Stimulated activated CD8-positive, alpha-beta memory T cell treated with anti-CD3 and anti-CD28 coated beads, Interleukin-15, amount 100 ng/mL, for 1 hour (primary cell): ENCODE data around the gene AGBL4.

Experiments
- DNase-seq: peaks from one replicate; pipeline ENCODE4 v3.0.0-alpha.2; 2020; ENCODE audit warnings: low read depth

AGBL4 gene

GRCh38 chr1:48940962-48941732 is 1082.6 kb downstream of the AGBL4 start:
- no peak for DNase-seq

GRCh38 chr1:48940354-48940753 is 1083.4 kb downstream of the AGBL4 start:
- no peak for DNase-seq

- no peak for DNase-seq
Observed at GRCh38 chr1:48939828-48940227, 1083.9 kb downstream of the AGBL4 start.

DNA sequence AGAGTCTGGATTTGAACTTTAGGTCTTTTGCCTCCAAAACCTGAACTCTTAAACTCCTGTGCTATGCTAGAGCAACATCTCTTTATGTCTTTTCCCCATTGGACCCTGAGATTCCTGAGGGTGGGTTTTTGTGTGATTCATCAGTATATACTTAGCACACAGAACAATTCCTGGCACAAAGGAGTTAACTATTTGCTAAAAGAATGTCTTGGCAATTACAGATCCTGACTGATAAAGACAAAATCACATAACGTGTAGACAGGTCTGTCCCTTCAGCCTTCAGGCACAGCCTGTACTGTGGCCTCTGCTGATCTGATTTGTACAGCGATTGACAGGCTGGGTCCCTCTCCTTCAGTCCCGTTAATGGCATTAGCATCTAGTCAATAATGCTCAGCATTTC is 1084.7 kb downstream of the AGBL4 start:
- no peak for DNase-seq

- no peak for DNase-seq
Observed at GRCh38 chr1:48937732-48938131, 1086.0 kb downstream of the AGBL4 start.

GRCh38 chr1:48936436-48936835 is 1087.3 kb downstream of the AGBL4 start:
- no peak for DNase-seq

DNA sequence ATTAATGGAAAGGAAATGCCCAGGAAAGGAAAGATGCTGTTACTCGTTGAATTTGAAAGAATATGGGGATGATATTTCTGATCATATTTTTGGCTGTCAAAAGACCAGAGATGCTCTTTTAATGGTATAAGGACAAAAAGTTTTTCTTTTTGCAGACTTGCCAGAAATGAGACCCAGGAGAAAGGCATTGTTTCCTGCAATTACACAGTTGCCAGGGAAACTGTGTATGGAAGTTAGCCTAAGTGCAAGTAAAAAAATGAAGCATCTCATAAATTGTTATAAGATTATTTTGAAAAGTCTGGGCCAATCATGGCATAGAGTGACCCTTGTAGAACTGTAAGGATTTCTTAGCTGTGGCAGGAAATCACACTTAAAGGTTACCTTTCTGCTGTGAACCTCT is 1091.4 kb downstream of the AGBL4 start:
- no peak for DNase-seq

- DNase-seq: no peak
Observed at GRCh38 chr1:48931506-48932192, 1092.1 kb downstream of the AGBL4 start.

- no peak for DNase-seq
Observed at GRCh38 chr1:48930011-48930410, 1093.7 kb downstream of the AGBL4 start.

- DNase-seq: no peak
Observed at GRCh38 chr1:48924099-48924498, 1099.7 kb downstream of the AGBL4 start.

DNA sequence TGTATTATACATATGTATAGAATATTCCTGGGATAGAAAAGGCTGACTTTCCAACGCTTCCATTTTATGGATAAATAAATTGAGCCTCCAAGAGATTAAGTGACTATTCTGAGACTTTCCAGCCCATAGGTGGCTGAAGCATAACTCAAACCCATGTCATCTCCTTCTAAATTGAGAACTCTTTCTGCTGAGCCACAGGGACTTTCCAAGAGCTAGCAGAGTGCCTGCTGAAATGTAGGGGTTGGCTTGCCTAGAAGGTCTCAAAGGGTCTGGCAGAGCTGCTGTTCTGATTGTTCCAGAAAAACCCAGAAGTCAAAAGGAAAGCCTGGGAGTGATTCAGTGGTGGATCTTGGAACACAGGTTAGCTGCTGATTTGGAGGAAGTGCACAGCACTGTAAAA is 1100.6 kb downstream of the AGBL4 start:
- no peak for DNase-seq

DNA sequence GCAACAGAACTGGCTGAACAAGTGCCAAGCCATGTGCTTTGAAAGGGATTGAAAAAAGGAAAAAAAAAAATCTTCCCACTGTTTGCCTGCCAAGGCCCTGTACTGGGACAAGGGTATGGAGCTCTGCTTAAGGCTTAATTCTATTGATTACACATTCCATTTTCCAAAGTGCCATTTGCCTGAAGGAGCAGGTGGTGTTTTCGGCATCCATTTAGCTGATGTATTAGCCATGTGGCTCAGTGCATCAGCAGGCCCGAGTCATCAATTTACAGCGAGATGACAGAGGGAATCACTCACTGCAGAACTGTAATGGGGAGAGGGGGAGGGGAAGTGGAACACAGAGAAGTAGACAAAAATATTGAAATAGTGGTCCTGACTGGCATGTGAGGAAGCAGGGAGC is 1102.9 kb downstream of the AGBL4 start:
- no peak for DNase-seq

GRCh38 chr1:48917901-48918603 is 1105.7 kb downstream of the AGBL4 start:
- DNase-seq: no peak

DNA sequence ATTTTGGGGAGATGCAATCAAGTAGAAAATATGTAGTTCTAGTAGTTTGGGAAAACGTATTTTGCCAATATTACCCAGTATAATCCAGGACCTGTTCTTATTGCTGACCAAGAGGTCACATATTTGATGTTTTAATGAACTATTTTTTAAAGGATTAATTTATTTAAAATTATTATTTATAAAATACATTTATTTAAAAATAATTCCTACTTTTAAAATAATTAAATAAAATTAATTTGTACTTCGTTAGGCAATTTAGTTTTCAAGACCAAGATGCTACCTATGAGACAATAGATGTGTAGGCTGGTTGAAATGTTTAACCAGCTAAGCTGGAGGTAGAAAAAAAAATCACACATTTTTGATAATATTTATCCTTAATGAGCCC is 1106.7 kb downstream of the AGBL4 start:
- no peak for DNase-seq

DNA sequence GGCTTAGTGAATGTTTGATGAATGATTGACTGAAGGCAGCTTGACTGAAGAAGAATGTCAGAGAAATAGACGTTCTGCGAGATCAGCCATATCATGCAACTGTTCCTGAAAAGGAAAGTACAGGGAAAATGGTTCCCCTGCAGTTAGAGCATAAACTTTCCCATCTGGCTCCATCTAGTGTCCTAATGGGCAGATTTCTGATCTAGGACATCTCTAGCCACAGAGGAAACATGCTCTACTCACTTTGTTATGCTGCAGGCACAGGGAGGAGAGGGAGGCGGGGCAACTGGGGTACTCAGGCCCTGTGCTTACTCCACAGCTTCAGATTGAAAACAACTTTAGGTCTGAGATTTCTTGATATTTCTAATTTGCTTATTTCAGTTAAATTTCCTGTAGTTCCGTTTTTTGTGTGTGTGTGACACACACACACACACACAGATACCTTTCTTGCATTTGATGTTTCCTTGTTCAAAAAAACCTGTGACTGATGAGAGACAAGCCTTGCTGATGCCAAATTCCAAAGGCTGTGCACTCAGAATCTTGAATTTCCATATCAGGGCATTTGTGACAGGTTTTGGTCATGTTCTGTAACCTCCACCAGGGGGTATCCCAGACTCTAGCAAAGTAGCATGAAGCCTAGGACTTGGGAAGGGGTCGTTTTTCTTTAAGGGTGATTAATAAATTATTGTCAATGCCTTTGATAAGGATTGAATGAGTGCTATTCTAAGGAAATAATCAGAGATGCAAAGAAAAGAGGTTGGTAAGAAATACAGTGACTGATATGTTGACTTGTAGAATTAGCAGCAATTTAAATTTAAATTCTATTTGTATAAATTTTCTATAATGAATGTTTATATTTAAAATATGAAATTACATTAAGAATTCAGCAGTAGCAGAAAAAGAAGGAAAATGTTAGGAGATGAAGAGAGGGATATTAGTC is 1107.4 kb downstream of the AGBL4 start:
- DNase-seq: no peak

- no peak for DNase-seq
Observed at GRCh38 chr1:48908606-48909005, 1115.1 kb downstream of the AGBL4 start.

DNA sequence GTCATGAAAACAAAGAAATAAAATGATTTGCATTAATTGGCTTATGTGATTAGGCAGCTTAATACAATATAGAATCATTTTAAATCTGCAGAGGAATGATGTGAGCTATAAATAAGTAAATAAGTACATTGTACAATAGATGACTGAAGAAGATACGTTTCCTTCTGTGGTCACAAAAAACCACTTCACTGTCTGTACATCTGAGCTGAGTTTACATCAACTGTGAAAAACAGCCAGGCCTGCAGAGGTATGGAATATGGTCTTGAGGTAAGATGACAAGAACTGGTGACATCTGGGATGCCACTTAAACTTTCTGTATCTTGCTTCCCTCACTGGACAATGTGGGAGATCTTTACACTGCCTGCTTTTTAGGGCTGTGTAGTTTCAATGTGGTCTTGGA is 1117.0 kb downstream of the AGBL4 start:
- no peak for DNase-seq

- DNase-seq: no peak
Observed at GRCh38 chr1:48906164-48906563, 1117.6 kb downstream of the AGBL4 start.

DNA sequence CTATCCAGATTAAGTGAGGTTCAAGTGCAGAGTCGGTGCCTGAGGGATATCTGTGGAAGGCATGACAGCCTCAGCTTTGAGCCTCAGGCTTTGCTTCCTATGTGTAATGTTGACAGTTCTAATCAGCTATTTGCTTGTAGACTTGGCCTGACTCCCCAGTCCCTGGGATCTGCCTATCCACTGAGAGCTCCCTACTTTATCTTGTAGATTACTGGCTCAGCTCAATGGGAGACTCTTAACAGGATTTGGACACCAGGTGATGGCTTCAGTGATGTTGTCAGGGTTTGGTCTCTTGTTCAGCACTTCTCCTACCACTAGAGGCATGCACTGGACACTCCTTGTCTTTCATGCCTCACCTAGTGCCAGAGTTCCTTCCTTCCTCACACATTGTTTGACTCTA is 1120.5 kb downstream of the AGBL4 start:
- no peak for DNase-seq

DNA sequence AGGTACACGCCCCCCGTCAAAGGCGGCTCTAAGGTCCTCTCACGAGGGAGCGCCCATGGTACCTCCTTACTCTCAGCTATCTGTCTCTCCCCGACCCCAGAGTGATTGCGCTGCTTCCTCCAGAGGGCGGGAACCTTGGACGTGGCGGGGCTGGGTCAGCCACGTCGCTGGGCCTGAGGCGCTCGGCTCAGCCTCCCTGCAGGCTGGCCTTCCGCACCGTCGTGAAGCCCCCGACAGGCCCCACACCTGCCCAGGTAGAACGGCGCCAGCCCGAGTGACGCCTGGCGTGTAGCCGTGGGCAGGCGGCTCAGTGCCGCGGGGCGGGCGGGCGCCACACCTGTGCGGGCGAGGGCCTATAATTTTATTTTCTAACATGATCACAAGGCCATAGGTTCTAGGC is 1124.9 kb downstream of the AGBL4 start:
- DNase-seq: no peak

DNA sequence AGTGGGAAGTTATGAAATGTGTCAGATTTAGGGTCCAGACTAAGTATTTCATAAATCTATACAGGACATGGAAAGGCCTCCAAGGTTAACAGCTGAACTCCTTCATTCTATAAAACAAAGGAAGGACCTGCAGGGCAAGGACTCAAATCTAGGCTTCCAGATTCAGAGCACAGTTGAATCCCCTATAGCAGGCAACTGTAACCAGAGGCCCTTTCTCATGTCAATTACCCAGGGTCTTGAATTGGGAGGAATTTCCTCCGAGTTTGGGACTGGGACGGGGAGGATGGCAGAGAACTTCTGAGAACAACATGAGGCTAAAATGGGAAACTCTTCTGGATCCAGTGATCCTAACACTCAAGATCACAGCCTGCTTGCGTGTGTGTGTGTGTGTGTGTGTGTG is 1134.1 kb downstream of the AGBL4 start:
- no peak for DNase-seq

DNA sequence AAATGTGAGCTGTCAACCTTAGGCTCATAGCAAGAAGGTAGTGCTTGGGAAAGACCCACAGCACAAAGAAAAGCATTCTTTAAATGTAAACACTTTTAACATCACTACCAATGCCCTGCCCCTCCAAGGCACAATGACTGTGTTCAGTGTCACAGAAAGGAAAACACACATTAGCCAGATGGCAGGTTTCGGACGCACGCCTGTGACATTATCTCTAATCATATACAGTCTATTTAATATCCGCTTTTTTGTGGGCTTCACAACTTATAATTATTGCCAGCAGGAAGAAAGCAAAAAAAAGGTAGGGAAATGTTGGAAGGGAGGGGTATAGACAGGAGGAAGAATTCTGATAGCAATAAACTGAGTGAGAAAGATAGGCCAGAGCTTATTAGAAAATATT is 1134.7 kb downstream of the AGBL4 start:
- no peak for DNase-seq
